GM12873 (cell line): ENCODE data around the gene FAM209A.
"Not testable (repeated sequence)": the region's sequence is repeated elsewhere in the genome, so short reads cannot be mapped to it uniquely, and the experiment has no call there.

Experiments
- CTCF ChIP-seq: IDR thresholded peaks from 2 replicates; pipeline ENCODE4 v1.5.1; 2012; ENCODE audit warnings: low read depth, mild to moderate bottlenecking, moderate library complexity, low read length, control low read depth; ENCODE audit not compliant: insufficient read depth; ENCODE audit errors: missing control alignments

FAM209A gene

DNA sequence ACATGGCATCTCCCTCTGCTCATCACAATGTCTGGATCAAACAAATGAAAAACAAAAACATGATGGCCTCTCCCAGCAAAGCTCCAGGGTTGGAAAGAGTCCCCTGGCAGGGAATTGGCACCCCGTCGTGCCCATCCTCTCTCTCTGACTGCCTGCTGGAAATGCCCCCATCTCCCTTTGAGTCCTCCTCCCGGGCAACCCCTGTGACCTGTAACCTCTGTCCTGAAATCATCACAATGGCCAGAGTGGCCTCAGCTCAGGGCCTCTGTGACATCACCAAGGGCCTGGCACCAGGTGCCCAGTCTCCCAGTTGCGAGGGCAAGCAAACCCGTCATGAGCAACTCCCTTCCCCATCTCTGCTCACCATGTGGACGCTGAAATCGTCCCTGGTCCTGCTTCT, at the start of gene FAM209A:
TSS of gene FAM209A (plus strand) at position 301 of the 400 bp plus-strand sequence. CDS start at position 366, 65 bp downstream.
- not testable (repeated sequence) for TF ChIP-seq CTCF

GRCh38 chr20:56483970-56484369, 40.6 kb upstream of the FAM209A start:
- TF ChIP-seq CTCF: no peak

GRCh38 chr20:56487216-56487615, 37.3 kb upstream of the FAM209A start:
- TF ChIP-seq CTCF: no peak

GRCh38 chr20:56488566-56488965, 36.0 kb upstream of the FAM209A start:
- TF ChIP-seq CTCF: no peak

DNA sequence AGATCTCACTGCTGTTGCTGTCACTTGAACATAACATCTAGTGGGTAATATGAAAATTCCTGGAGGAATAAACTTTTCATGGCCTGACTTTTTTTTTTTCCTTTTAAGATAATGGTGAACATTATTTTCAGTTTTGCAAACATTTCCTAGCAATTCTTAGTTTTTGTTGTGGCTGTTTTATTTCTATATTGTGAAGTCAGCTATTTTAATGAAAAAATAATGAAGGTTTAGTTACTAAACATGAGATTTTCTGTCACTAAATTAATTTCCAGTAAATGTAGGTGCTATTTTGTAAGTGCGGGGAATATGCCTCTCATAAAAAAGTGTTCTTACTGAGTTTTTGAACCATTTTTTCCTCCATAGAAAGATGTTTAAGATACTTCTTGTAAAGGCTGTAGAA, 23.4 kb upstream of the FAM209A start:
- no peak for TF ChIP-seq CTCF

GRCh38 chr20:56503916-56504315, 20.6 kb upstream of the FAM209A start:
- TF ChIP-seq CTCF: no peak

- TF ChIP-seq CTCF: peak; percentile 72
Observed at GRCh38 chr20:56504373-56505005, 20.1 kb upstream of the FAM209A start.
